Fibroblast of skin of right quadriceps (primary cell): ENCODE results near the gene ELF1.
"Not testable (repeated sequence)": the region's sequence is repeated elsewhere in the genome, so short reads cannot be mapped to it uniquely, and the experiment has no call there.

Experiments
- DNase-seq: peaks from one replicate; pipeline ENCODE4 v3.0.0-alpha.2; 2013

ELF1 gene

GRCh38 chr13:41040584-41041334, 21.6 kb upstream of the ELF1 start:
- DNase-seq, result no peak

GRCh38 chr13:41039746-41040145, 20.6 kb upstream of the ELF1 start:
- DNase-seq, result no peak

DNA sequence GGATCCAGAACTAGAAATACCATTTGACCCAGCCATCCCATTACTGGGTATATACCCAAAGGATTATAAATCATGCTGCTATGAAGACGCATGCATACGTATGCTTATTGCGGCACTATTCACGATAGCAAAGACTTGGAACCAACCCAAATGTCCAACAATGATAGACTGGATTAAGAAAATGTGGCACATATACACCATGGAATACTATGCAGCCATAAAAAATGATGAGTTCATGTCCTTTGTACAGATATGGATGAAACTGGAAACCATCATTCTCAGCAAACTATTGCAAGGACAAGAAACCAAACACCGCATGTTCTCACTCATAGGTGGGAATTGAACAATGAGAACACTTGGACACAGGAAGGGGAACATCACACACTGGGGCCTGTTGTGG, 17.4 kb upstream of the ELF1 start:
- not testable (repeated sequence) for DNase-seq

DNA sequence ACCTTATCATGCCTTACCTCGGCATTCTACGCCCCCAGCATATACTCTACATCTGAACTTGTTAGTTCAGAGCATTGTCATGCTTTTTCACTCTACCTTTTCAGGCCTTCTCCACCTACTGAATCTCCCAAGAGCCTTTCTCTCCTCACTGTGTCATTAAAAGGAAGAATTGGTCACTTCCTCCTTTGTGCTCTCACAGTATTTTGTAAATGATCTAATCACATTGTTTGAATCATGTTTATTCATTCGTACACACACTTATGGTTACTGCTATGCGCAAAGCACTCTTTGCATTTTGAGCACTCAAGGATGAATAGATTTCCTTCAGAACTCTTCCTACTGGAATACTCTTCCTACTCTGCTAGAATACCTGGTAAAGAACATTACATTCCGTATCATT, 15.8 kb upstream of the ELF1 start:
- no peak for DNase-seq

- DNase-seq, result no peak
These were observed 15.3 kb upstream of the ELF1 start for GRCh38 chr13:41034382-41034781.

GRCh38 chr13:41032691-41033376, 13.7 kb upstream of the ELF1 start:
- DNase-seq, result no peak

DNA sequence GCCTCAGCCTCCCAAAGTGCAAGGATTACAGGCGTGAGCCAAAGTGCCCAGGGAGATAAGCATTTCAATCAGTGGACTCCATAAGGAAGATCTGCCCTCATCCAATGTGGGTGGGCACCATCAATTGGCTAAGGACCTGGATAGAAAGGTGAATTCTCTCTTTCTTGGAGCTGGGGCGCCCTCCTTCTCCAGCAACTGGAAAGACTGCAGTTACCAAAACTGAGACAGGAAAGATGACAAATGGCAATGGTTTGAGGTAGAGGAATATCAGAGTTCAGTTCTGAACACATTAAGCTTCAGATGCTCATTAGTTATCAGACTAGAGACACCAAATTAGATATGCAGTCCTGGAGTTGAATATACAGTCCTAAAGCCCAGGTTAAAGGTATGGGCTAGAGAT, 10.5 kb upstream of the ELF1 start:
- DNase-seq, result no peak

GRCh38 chr13:41028051-41028450, 8.9 kb upstream of the ELF1 start:
- DNase-seq, result peak; percentile 4

DNA sequence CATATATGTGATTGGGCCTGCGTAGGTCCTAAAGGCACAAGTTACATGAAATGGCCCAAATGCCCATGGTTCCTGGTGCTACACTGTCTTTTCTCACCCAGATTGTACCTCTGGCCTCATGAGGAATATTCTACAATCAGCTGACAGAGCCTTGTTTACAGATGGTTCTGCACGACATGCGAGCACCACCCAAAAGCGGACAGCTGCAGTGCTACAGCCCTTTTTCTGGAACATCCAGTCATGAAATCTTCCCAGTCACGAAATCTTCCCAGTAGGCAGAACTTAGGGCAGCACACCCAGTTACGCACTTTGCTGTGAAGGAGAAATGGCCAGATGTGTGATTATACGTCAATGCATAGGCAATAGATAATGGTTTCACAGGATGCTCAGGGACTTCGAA, 7.7 kb upstream of the ELF1 start:
- DNase-seq, result no peak

GRCh38 chr13:41025518-41025917, 6.4 kb upstream of the ELF1 start:
- no peak for DNase-seq

GRCh38 chr13:41019578-41020347, 647 bp upstream of the ELF1 start:
- no peak for DNase-seq

DNA sequence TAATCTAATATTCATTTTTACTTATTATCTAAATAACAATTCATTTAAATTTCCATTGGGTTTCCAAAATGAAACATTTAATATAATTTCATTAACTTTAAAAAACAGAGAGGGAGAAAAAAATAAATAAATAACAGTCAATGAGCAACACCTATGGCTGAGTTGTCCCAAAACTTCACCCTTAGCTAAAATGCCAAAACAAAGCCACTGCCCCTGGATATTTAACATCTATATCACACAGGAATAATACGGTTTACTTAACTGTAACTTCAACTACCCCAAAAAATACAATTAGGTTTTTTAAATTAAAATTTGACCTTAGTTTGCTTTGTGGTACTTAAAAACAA, 541 bp downstream of the ELF1 start:
- DNase-seq, result no peak

- DNase-seq, result no peak
These were observed 1.1 kb downstream of the ELF1 start for GRCh38 chr13:41017817-41018601.

DNA sequence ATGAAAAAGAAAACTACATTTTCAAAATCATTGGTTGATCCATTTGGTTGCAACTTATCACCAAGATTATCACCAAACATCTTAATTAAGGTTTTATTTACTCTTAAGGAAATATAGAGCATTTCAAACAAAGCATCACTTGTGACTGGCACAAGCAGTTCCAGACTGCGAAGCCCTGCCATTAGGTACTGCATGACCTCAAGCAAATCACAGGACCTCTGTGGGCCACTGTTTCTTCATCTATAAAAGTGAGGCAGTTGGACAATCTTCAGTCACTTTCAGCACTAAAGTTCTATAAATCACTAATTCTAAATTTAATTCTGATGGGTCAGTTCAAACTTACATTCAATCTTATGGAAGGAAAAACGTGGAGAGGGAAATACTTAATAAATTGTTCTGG, 2.0 kb downstream of the ELF1 start:
- no peak for DNase-seq

- no peak for DNase-seq
These were observed 3.2 kb downstream of the ELF1 start for GRCh38 chr13:41015920-41016319.

DNA sequence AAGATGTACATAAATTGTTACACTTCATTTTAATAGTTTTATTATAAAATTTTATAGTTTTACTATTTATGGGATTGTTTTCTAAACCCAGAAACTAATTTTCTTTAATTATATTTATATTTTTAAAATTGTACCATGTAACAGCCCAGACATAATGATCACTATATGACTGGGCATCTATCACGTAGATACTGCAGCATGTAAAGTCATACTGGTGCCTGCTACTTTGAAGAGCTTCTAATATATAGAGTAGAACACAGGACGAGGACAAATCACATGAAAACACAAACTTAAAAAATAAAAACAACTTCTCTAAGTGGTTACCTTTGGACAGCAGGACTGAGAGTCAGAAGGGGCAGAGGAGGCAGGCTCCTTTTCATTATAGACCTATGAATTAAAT, 5.3 kb downstream of the ELF1 start:
- no peak for DNase-seq

DNA sequence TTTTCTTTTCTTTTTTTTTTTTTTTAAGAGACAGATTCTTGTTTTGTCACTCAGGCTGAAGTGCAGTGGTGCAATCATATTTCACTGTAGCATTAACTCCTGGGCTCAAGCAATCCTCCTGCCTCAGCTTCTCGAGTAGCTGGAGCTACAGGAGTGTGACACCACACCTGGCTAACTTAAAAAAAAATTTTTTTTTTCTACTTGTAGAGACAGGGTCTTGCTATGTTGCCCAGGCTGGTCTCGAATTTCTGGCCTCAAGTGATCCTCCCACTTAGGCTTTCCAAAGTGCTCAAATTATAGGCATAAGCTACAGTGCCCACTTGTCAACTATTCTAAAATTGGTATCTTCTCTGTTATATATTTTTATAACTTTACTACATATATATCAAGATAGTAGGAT, 6.6 kb downstream of the ELF1 start:
- DNase-seq, result no peak

DNA sequence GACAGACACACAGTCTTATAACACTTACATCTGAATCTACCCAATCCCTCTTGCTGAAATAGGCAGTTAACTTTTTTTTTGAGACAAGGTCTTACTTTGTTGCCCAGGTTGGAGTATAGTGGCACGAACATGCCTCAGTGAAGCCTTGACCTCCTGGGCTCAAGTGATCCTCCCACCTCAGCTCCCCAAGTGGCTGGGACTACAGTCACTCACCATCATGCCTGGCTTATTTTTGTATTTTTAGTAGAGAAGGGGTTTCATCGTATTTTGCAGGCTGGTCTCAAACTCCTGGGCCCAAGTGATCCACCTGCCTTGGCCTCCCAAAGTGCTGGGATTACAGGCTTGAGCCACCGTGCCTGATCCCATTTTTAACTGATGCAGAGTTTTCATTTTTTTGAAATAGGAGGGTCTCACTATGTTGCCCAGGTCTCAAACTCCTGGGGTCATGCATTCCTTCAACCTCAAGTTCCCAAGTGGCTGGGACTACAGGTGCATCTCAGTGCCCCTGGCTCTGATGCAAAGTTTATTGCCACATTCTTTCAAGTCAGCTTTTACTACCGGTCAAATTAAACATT, 7.6 kb downstream of the ELF1 start:
- DNase-seq, result no peak

DNA sequence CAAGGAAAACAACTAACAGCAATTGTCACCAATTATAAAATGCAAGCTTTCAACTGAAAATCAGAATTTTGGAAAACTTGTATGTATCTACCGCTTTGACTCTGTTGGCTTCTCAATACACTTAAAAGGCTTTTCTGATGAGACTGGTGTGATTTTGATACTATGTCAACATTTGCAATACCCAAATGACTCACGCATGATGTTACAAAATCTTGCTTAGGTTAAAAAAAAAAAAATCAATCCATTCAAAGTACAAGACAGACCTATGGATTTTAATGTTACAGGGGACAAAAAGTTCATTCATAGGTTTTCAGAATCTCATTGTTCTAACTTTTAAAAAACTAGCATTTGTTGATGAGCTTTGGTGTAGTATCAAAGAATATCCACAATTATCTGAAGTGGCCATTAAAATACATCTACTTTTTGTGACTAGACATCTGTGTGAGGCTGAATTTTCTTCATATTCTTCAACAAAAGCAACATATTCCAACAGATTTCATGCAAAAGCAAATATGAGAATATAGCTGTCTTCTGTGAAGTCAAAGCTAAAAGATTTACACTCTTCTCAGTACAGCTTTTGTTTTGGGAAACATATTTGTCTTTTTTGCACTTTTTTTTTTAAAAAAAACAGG, 10.7 kb downstream of the ELF1 start:
- peak; percentile 63 for DNase-seq

- peak; percentile 3 for DNase-seq
These were observed 11.4 kb downstream of the ELF1 start for GRCh38 chr13:41007744-41008128.

DNA sequence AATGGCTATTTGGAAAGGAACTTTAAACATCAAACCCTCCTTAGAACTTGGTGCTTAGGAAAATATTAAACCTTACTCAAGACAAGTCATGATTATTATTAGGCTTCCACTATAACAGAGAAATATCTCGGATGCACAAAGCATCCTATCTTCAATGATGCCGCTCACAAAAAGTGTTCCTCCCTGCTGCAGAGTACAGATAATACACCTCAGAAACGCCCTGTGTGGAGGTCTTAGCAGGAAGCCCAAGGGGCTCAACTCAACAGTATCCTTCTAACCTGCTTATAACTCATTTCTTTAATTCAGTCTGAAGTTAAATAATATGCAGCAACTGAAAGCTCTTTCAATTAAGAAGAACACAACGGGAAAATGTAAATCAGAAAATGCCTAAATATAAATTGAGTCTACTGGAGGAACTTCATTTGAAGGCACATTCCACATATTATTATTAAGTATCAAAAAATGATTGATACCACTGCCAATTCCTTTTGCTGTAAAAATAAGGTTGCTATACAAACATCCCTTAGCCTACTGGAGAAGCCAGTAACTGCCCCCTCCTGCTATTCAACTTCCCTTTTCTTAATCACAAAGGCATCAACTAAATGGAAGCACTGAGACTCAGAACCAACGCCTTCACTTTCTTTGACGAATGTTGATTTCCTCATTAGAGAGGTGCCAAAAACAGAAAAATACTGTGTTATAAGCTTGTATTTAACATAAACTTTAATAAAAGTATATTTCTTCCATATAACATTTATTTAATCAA, 12.0 kb downstream of the ELF1 start:
- no peak for DNase-seq

DNA sequence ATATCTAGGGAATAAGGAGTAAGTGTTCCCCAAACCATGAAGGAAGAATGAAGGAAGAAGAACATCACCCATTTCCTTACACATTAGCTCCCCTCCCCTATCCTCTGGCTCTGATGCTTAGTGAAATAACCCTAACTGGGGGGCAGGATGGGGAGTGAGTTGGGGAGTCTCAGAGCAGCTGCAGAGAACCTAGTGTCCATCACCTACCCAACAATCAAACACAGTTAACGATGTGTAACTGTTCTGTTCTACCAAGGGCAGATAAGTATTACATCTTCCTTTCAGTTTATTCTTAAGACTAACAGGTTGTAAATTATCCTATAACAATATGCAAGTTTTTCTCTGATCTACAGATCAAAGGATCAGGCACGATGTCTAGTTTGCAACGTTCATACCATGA, 12.8 kb downstream of the ELF1 start:
- DNase-seq, result no peak
